NCI-H1436 (cell line): ENCODE results near the gene NME5.
A peak's percentile ranks its signal among the peaks of the same experiment; 100 is the strongest.
"Not testable (repeated sequence)": the region's sequence is repeated elsewhere in the genome, so short reads cannot be mapped to it uniquely, and the experiment has no call there.

ENCODE experiments used
- DNase-seq: peaks from one replicate; lab custom pipeline; 2025; lab: John Stamatoyannopoulos, UW

Gene NME5

GRCh38 chr5:138138949-138139780, at the start of gene NME5:
TSS of gene NME5 (minus strand) at chr5:138139428. CDS start at chr5:138138780, 648 bp downstream.
- DNase-seq: peak; percentile 52

GRCh38 chr5:138188626-138189025, 49.4 kb upstream of the NME5 start:
- no peak for DNase-seq

GRCh38 chr5:138186002-138186447, 46.8 kb upstream of the NME5 start:
- DNase-seq: no peak

GRCh38 chr5:138182808-138183207, 43.6 kb upstream of the NME5 start:
- no peak for DNase-seq

GRCh38 chr5:138180841-138181240, 41.6 kb upstream of the NME5 start:
- no peak for DNase-seq

GRCh38 chr5:138180183-138180782, 41.1 kb upstream of the NME5 start:
- peak; percentile 56 for DNase-seq

GRCh38 chr5:138179277-138179857, 40.1 kb upstream of the NME5 start:
- no peak for DNase-seq

- peak; percentile 94 for DNase-seq
Measured at GRCh38 chr5:138178516-138179276, 39.5 kb upstream of the NME5 start, which contains the start of the genes BRD8 and KIF20A. TSS of gene BRD8 (minus strand) at chr5:138178630. CDS start at chr5:138178614, 16 bp downstream. TSS of gene KIF20A (plus strand) at chr5:138179112. CDS start at chr5:138179681, 569 bp downstream.

- no peak for DNase-seq
Measured at GRCh38 chr5:138177941-138178515, 38.8 kb upstream of the NME5 start.

GRCh38 chr5:138170299-138170698, 31.1 kb upstream of the NME5 start:
- no peak for DNase-seq

GRCh38 chr5:138169124-138169523, 29.9 kb upstream of the NME5 start:
- DNase-seq: no peak

- DNase-seq: no peak
Measured at GRCh38 chr5:138163721-138164120, 24.5 kb upstream of the NME5 start.

- DNase-seq: no peak
Measured at GRCh38 chr5:138160706-138161105, 21.5 kb upstream of the NME5 start.

- DNase-seq: no peak
Measured at GRCh38 chr5:138159666-138160065, 20.4 kb upstream of the NME5 start.

GRCh38 chr5:138157626-138158025, 18.4 kb upstream of the NME5 start:
- DNase-seq: no peak

GRCh38 chr5:138155977-138156376, 16.7 kb upstream of the NME5 start:
- DNase-seq: not testable (repeated sequence)

GRCh38 chr5:138149530-138149929, 10.3 kb upstream of the NME5 start:
- no peak for DNase-seq

GRCh38 chr5:138148811-138149210, 9.6 kb upstream of the NME5 start:
- no peak for DNase-seq

GRCh38 chr5:138143578-138143977, 4.3 kb upstream of the NME5 start:
- DNase-seq: not testable (repeated sequence)

- DNase-seq: no peak
Measured at GRCh38 chr5:138141734-138142133, 2.5 kb upstream of the NME5 start.

- no peak for DNase-seq
Measured at GRCh38 chr5:138140268-138140667, 1.0 kb upstream of the NME5 start.

- no peak for DNase-seq
Measured at GRCh38 chr5:138139781-138140090, 508 bp upstream of the NME5 start.
